HepG2 (cell line): ENCODE data around the gene NGEF. TPM values are rescaled to one million over a fixed set of nuclear protein-coding genes. Genes with fewer than 3 reads are reported as not detected.

Experiments
- CTCF ChIP-seq: sonication (generic); formaldehyde crosslinking; IDR thresholded peaks from 2 replicates; pipeline ENCODE4 v1.5.0; 2020; ENCODE audit warnings: mild to moderate bottlenecking, missing genetic modification reagents, moderate library complexity
- HNRNPL ChIP-seq: fragments of 200-400 bp; formaldehyde crosslinking; IDR thresholded peaks from 2 replicates; pipeline ENCODE4 v1.6.1; 2017; ENCODE audit warnings: mild to moderate bottlenecking, low read depth, low read length
- POLR2AphosphoS5 ChIP-seq: IDR thresholded peaks from 2 replicates; pipeline ENCODE4 v1.6.1; 2012; ENCODE audit warnings: low read depth, low read length
- RBM22 ChIP-seq: fragments of 200-400 bp; formaldehyde crosslinking; optimal IDR thresholded peaks from 2 replicates; pipeline ENCODE3; 2017; ENCODE audit warnings: mild to moderate bottlenecking, low read length, moderate library complexity
- TBX2 ChIP-seq: sonication (generic); formaldehyde crosslinking; IDR thresholded peaks from 2 replicates; pipeline ENCODE4 v1.5.0; 2020; ENCODE audit warnings: missing genetic modification reagents, mild to moderate bottlenecking, borderline replicate concordance
- ZBTB4 ChIP-seq: sonication (generic); formaldehyde crosslinking; IDR thresholded peaks from 2 replicates; pipeline ENCODE4 v1.4.0; 2020; ENCODE audit warnings: missing genetic modification reagents, mild to moderate bottlenecking, borderline replicate concordance
- ZNF263 ChIP-seq: sonication (generic); formaldehyde crosslinking; IDR thresholded peaks from 2 replicates; pipeline ENCODE4 v1.4.0; 2020; ENCODE audit warnings: missing genetic modification reagents
- ZNF292 ChIP-seq: sonication (generic); formaldehyde crosslinking; IDR thresholded peaks from 2 replicates; pipeline ENCODE4 v1.8.1; 2022; ENCODE audit warnings: mild to moderate bottlenecking, low read depth, missing genetic modification reagents, borderline replicate concordance
- ZNF446 ChIP-seq: sonication (generic); formaldehyde crosslinking; IDR thresholded peaks from 2 replicates; pipeline ENCODE4 v1.5.0; 2020; ENCODE audit warnings: mild to moderate bottlenecking, missing genetic modification reagents
- ZNF451 ChIP-seq: sonication (generic); formaldehyde crosslinking; IDR thresholded peaks from 2 replicates; pipeline ENCODE4 v1.5.0; 2020; ENCODE audit warnings: mild to moderate bottlenecking, missing genetic modification reagents
- ZNF768 ChIP-seq: sonication (generic); formaldehyde crosslinking; IDR thresholded peaks from 2 replicates; pipeline ENCODE4 v1.4.0; 2020; ENCODE audit warnings: missing genetic modification reagents
- ZNF782 ChIP-seq: sonication (generic); formaldehyde crosslinking; IDR thresholded peaks from 2 replicates; pipeline ENCODE4 v1.4.0; 2020; ENCODE audit warnings: missing genetic modification reagents, mild to moderate bottlenecking, borderline replicate concordance
- polyA plus RNA-seq, 8 experiments: library from polyadenylated mRNA; depleted of rRNA in 3 of 8; stranded (reverse) in 7 of 8; unstranded in 1 of 8; fragments of >200 nt; fragmentation: Illumina TruSeq in 4 of 8; extraction: Trizol in 4 of 8; gene quantifications; 2 replicates each; pipeline versions ENCODE4 v1.2.1 to v1.2.3, GENCODE V29; 2011 to 2016; ENCODE audit warnings: low read depth in 4 of 8, missing spikeins in 1 of 8, mixed read lengths in 1 of 8; ENCODE audit not compliant: insufficient read depth in 1 of 8
- total RNA-seq, 5 experiments: library from RNA; depleted of rRNA; stranded (reverse); fragments of >200 nt; fragmentation: Illumina TruSeq; extraction: Trizol; gene quantifications; 2 replicates each; pipeline ENCODE4 v1.2.3, GENCODE V29; 2016; ENCODE audit warnings: low read depth in 1 of 5
- TF ChIP-seq, protein P1 (sequence below): sonication (generic); formaldehyde crosslinking; IDR thresholded peaks from 2 replicates; pipeline ENCODE4; 2020; ENCODE audit warnings: missing genetic modification reagents, mild to moderate bottlenecking, borderline replicate concordance
- TF ChIP-seq, protein P2 (sequence below): sonication (generic); formaldehyde crosslinking; IDR thresholded peaks from 2 replicates; pipeline ENCODE4 v1.4.0; 2020; ENCODE audit warnings: missing genetic modification reagents

Gene NGEF
- total and polyA plus RNA-seq, 2 of the 13 experiments (the other 11 are each of a cell fraction or from before 2014, with no cell fraction given) = 14.4 to 36.9 TPM

DNA sequence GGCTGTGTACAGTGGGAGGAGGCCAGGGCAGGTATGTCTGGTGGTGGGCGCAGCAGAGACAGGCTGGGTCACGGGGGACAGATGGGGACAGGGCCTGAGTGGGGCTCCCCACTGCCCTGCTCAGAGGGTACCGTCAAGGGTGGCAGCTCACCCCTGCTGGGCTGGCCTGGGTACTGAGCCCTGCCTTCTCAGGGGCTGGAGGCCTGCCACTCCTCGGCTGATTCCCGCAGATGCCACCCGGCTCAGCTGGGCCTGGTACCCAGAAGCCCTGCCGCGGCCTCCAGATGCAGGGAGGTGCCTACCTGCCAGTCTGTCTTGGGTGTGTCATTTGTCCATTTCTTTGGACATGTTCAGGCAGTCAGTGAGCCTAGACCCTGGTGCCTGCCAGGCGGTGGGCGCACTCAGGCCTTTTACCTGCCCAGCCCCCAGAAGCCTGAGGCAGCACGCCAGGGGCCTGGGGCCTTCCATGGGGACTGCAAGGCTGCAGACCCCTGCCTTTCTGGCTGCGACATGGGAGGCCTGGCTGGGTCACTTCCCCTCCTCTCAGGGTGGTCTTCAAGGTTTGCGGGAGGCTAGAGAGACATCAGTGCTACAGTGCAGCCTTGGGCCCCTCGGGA, 139.7 kb downstream of the NGEF start (continued):
- 0 out of 2 replicates have a peak, but pooled peaks have one; percentile 19 for TF ChIP-seq ZNF292 (CRISPR knock-in tag)
- TF ChIP-seq TBX2 (CRISPR knock-in tag) = 0 out of 2 replicates have a peak, but pooled peaks have one; percentile 13
- TF ChIP-seq ZNF451 (CRISPR knock-in tag) = 0 out of 2 replicates have a peak, but pooled peaks have one; percentile 36
- peak; percentile 60 for TF ChIP-seq RBM22
- TF ChIP-seq ZNF263 (CRISPR knock-in tag) = peak; percentile 30; the same call in 1 of the 2 replicates
- TF ChIP-seq ZNF782 (CRISPR knock-in tag) = no peak
- peak; percentile 6; the same call in 1 of the 2 replicates for TF ChIP-seq CTCF (CRISPR knock-in tag)
- 0 out of 2 replicates have a peak, but pooled peaks have one; percentile 3 for TF ChIP-seq POLR2AphosphoS5
- 0 out of 2 replicates have a peak, but pooled peaks have one; percentile 5 for TF ChIP-seq ZNF768
- TF ChIP-seq ZNF446 (CRISPR knock-in tag) = peak; percentile 50; the same call in 1 of the 2 replicates
- TF ChIP-seq, protein P1, sequence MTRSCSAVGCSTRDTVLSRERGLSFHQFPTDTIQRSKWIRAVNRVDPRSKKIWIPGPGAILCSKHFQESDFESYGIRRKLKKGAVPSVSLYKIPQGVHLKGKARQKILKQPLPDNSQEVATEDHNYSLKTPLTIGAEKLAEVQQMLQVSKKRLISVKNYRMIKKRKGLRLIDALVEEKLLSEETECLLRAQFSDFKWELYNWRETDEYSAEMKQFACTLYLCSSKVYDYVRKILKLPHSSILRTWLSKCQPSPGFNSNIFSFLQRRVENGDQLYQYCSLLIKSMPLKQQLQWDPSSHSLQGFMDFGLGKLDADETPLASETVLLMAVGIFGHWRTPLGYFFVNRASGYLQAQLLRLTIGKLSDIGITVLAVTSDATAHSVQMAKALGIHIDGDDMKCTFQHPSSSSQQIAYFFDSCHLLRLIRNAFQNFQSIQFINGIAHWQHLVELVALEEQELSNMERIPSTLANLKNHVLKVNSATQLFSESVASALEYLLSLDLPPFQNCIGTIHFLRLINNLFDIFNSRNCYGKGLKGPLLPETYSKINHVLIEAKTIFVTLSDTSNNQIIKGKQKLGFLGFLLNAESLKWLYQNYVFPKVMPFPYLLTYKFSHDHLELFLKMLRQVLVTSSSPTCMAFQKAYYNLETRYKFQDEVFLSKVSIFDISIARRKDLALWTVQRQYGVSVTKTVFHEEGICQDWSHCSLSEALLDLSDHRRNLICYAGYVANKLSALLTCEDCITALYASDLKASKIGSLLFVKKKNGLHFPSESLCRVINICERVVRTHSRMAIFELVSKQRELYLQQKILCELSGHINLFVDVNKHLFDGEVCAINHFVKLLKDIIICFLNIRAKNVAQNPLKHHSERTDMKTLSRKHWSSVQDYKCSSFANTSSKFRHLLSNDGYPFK (CRISPR knock-in tag) = 0 out of 2 replicates have a peak, but pooled peaks have one; percentile 28
- TF ChIP-seq ZBTB4 = peak; percentile 80
- TF ChIP-seq HNRNPL = peak; percentile 92
- TF ChIP-seq, protein P2, sequence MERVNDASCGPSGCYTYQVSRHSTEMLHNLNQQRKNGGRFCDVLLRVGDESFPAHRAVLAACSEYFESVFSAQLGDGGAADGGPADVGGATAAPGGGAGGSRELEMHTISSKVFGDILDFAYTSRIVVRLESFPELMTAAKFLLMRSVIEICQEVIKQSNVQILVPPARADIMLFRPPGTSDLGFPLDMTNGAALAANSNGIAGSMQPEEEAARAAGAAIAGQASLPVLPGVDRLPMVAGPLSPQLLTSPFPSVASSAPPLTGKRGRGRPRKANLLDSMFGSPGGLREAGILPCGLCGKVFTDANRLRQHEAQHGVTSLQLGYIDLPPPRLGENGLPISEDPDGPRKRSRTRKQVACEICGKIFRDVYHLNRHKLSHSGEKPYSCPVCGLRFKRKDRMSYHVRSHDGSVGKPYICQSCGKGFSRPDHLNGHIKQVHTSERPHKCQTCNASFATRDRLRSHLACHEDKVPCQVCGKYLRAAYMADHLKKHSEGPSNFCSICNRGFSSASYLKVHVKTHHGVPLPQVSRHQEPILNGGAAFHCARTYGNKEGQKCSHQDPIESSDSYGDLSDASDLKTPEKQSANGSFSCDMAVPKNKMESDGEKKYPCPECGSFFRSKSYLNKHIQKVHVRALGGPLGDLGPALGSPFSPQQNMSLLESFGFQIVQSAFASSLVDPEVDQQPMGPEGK (CRISPR knock-in tag) = peak; percentile 7; the same call in 1 of the 2 replicates
